Lower leg skin (tissue), 4 donors: ENCODE measurements around the gene IDI2. TPM values are rescaled to one million over a fixed set of nuclear protein-coding genes. Genes with fewer than 3 reads are reported as not detected.

Source experiments
- DNase-seq, 2 donors: peaks; one replicate each; pipeline ENCODE4 v3.0.0-alpha.2; 2019; ENCODE audit warnings: low spot score in 2 of 2
- H3K4me3 ChIP-seq: fragments of 200-600 bp; sonication (generic); 2 replicates; pipeline ENCODE4 v1.5.1; 2017; ENCODE audit warnings: mild to moderate bottlenecking, low read depth; ENCODE audit not compliant: poor library complexity, severe bottlenecking
- CTCF ChIP-seq, 3 donors: fragments of 450-650 bp; IDR thresholded peaks; one replicate each; pipeline ENCODE4 v1.5.1; 2016; ENCODE audit warnings: antibody characterized with exemption in 3 of 3, mild to moderate bottlenecking in 3 of 3, moderate library complexity in 2 of 3
- POLR2A ChIP-seq, 2 donors: fragments of 450-650 bp; IDR thresholded peaks; one replicate each; pipeline ENCODE4 v1.6.1; 2016 to 2017; ENCODE audit warnings: antibody characterized with exemption in 2 of 2, mild to moderate bottlenecking in 1 of 2, moderate library complexity in 1 of 2
- WGBS, 2 donors: methylation state at CpG; one replicate each; pipeline ENCODE4 v1.1.5; 2018; 5-methylcytosine and 5-hydroxymethylcytosine counted together
- intact Hi-C: fragments of 100-400 bp; cut with DNase I; formaldehyde crosslinking; loops from one replicate; pipeline ENCODE4 v1.15.0; 2023; ENCODE audit warnings: low total_unique reads
- total RNA-seq, 4 donors: library from RNA; depleted of rRNA; stranded (reverse); fragments of >200 nt; gene quantifications; one replicate each; pipeline ENCODE4 v1.1.0, GENCODE V29; 2016

The IDI2 gene
- total RNA-seq, 4 donors from 2014 or later: not detected

DNA sequence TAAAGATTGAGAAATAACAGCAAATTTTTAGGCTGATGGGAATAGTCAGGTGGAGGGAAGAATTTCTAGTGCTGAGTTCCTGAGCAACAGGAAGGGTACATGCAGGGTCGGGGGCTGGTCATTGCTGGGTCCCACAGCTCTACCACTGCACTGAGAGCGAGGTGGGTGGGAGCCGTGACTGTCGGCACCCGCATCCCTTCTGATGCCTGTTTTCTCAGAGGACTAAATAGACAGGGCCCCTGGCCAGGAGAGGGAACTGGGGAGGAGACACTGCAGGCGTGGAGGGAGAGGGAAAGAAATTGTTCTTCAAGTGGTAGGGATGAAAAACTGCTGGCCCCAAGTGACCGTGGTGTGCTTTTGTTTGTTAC lies 30.1 kb downstream of the IDI2 start:
- no peak for DNase-seq
- intact Hi-C loops: no loop called here
- WGBS, 2 donors: 91 to 92% methylated on average over 7 of the region's 7 CpGs
- H3K4me3 ChIP-seq: no peak overlapping the region
- TF ChIP-seq CTCF (IDR thresholded peaks at IDR 0.05) (no peak), POLR2A (IDR thresholded peaks at IDR 0.05) (no peak)

- WGBS, 2 donors: 92 to 94% methylated on average over 6 of the region's 6 CpGs
- TF ChIP-seq CTCF (IDR thresholded peaks at IDR 0.05): no peak
- no peak for TF ChIP-seq POLR2A (IDR thresholded peaks at IDR 0.05)
- DNase-seq: no peak
- no peak overlapping the region for H3K4me3 ChIP-seq
- intact Hi-C loops: no loop called here
These were observed 30.7 kb downstream of the IDI2 start for GRCh38 chr10:994836-995558.

DNA sequence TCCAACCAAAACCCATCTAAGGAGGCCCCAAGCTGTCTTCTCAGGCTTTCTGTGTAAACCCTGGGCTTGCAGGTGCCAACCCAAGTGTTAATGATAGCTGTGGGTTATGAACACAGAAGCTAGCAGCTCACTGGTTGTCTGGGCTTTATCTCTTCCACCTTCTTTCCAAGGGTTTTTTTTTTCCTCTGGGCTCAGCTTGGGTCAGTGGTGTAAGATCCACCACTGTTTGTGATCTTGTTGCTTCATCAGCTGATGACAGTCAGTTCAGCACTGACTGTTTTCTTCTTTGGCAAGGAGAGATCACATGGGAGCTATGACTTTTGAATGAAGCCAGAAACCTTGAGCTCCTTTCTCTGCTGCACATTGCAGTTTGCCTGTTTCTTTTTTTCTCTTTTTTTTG lies 32.8 kb downstream of the IDI2 start:
- no peak overlapping the region for H3K4me3 ChIP-seq
- no peak for TF ChIP-seq CTCF (IDR thresholded peaks at IDR 0.05)
- TF ChIP-seq POLR2A (IDR thresholded peaks at IDR 0.05): no peak
- intact Hi-C loops: no loop called here
- no peak for DNase-seq

DNA sequence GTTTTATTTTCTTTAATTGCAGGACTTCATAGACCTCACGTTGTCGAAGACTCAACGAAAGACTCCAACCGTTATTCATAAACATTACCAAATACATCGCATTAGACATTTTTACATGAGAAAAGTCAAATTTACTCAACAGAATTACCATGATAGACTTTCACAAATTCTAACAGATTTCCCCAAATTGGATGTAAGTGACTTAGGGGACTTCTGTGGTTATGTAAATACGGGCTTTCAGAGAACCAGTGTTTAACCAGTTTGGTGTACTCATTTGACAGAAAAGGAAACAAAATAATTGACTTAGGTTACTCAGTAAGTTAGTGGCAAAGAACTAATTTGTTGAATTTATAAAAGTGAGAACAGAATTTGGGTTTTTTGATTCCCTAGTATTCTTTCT lies 33.2 kb downstream of the IDI2 start:
- no peak for DNase-seq
- H3K4me3 ChIP-seq: no peak overlapping the region
- TF ChIP-seq POLR2A (IDR thresholded peaks at IDR 0.05): no peak
- no peak for TF ChIP-seq CTCF (IDR thresholded peaks at IDR 0.05)
- 92 to 97% methylated on average over 6 of the region's 6 CpGs for WGBS, 2 donors
- intact Hi-C loops: no loop called here

- 86 to 93% methylated on average over 6 of the region's 6 CpGs for WGBS, 2 donors
- DNase-seq: no peak
- intact Hi-C loops: no loop called here
- no peak for TF ChIP-seq POLR2A (IDR thresholded peaks at IDR 0.05)
- no peak for TF ChIP-seq CTCF (IDR thresholded peaks at IDR 0.05)
- H3K4me3 ChIP-seq: no peak overlapping the region
These were observed 34.9 kb downstream of the IDI2 start for GRCh38 chr10:990808-991207.
